Tibial artery (tissue), 4 donors: Measurements from ENCODE around the gene DNAJC3.

Experiments used
- DNase-seq, 2 donors: peaks; one replicate each; pipeline ENCODE4 v3.0.0-alpha.2; 2019
- H3K27ac ChIP-seq, 2 donors: fragments of 200-600 bp; sonication (generic) in 1 of 2; 1 replicate in 1 of 2; 2 replicates in 1 of 2; pipeline ENCODE4 v1.5.1; 2018 to 2019; ENCODE audit warnings: mild to moderate bottlenecking in 1 of 2
- H3K27me3 ChIP-seq, 2 donors: fragments of 200-600 bp; sonication (generic) in 1 of 2; one replicate each; pipeline versions ENCODE4 v1.5.1 to v1.6.0; 2016 to 2019
- H3K36me3 ChIP-seq, 3 donors: fragments of 200-600 bp; sonication (generic) in 2 of 3; one replicate each; pipeline ENCODE4 v1.5.1; 2016 to 2019; ENCODE audit warnings: mild to moderate bottlenecking in 2 of 3
- H3K4me1 ChIP-seq, 4 donors: fragments of 200-600 bp; sonication (generic) in 2 of 4; 1 replicate in 3 of 4; 2 replicates in 1 of 4; pipeline ENCODE4 v1.5.1; 2016 to 2019
- H3K4me3 ChIP-seq, 2 donors: fragments of 200-600 bp; sonication (generic) in 1 of 2; 1 replicate in 1 of 2; 2 replicates in 1 of 2; pipeline ENCODE4 v1.5.1; 2018 to 2019; ENCODE audit warnings: mild to moderate bottlenecking in 2 of 2
- H3K9me3 ChIP-seq, 3 donors: fragments of 200-600 bp; sonication (generic) in 1 of 3; one replicate each; pipeline ENCODE4 v1.5.1; 2016 to 2019
- CTCF ChIP-seq, 2 experiments: fragments of 200-600 bp in 1 of 2; fragments of 450-650 bp in 1 of 2; IDR thresholded peaks; one replicate each; pipeline ENCODE4 v1.5.1; 2017 to 2019; ENCODE audit warnings: antibody characterized with exemption in 2 of 2, mild to moderate bottlenecking in 1 of 2, moderate library complexity in 1 of 2
- intact Hi-C: fragments of 100-400 bp; cut with DNase I; formaldehyde crosslinking; loops from one replicate; pipeline ENCODE4 v1.15.0; 2023; ENCODE audit warnings: low total_unique reads

DNAJC3 gene

DNA sequence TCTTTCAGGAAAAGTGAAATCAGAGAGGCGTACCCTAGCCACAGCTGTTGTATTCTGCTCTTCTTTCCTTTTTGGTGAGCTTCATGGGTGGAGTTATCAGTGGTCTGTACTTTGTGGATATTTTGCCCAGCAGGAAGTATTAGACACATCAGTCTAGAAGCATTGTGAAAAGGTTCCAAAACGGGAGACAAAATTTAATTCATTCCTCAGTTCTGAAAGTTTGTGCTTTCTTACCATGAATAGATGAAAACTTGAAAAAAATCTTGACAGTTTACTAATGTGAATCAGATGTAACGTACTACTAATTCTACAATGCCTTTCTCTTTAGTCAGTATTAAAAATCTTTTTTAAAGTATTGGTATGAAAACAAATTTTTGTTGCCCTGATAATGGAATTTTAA lies 116.8 kb downstream of the DNAJC3 start:
- intact Hi-C loops, result no loop called here
- no peak for DNase-seq
- Histone ChIP-seq H3K9me3 (no peaks in the 10 kb centered on the region), H3K36me3 (peaks cover 39 to 69% (median 46%) of the 10 kb centered on the region in 3 donors), H3K4me3 (no peak overlapping the region), H3K27ac (no peak overlapping the region), H3K4me1 (no peaks in the 10 kb centered on the region), H3K27me3 (no peaks in the 10 kb centered on the region)
- no peak for TF ChIP-seq CTCF (IDR thresholded peaks at IDR 0.05)

DNA sequence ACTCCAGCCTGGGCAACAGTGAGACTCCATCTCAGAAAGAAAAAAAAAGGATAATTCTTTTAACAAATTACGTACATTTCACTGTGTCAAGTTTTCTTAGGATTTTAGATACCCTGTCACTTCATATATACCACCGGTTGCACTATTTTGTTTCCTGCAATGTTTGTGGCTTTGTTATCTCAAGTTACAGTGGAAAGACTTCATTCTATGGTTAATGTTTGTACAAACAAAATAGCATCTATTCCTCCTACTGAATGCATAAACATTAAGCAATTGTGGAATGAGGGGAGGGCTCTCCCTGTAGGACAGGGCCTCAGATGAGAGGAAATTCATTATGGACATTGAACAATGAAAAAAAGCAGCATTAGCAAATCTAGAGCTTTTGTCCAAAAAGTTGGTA lies 120.1 kb downstream of the DNAJC3 start:
- Histone ChIP-seq H3K4me3 (no peak overlapping the region), H3K36me3 (peaks cover 10 to 43% (median 19%) of the 10 kb centered on the region in 3 donors), H3K27me3 (no peaks in the 10 kb centered on the region), H3K27ac (no peak overlapping the region), H3K9me3 (no peaks in the 10 kb centered on the region), H3K4me1 (no peaks in the 10 kb centered on the region)
- intact Hi-C loops, result no loop called here
- DNase-seq, result no peak
- TF ChIP-seq CTCF (IDR thresholded peaks at IDR 0.05), result no peak

DNA sequence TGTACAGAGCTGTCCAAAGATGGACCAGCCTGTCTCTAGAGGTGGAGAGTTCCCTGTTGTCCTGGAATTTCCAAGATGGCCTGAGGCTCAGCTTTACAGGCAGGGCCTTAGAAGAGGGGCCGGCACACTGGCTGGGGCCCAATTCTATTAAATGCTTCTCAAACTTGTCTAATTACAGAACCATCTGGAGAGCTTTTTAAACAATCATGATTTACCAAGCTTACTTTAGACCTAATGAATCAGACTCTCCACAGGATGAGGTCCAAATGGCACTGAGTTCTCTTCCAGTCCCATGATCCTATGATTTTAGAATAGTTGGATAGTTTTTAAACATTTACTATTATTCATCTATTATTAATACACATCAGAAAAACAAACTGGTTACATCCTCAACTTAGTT lies 123.5 kb downstream of the DNAJC3 start:
- Histone ChIP-seq H3K4me1 (no peaks in the 10 kb centered on the region), H3K36me3 (peaks cover 0 to 17% (median 4%) of the 10 kb centered on the region in 3 donors), H3K4me3 (no peak overlapping the region), H3K9me3 (peaks cover 0 to 2% (median 0%) of the 10 kb centered on the region in 3 donors), H3K27ac (no peak overlapping the region), H3K27me3 (no peaks in the 10 kb centered on the region)
- TF ChIP-seq CTCF (IDR thresholded peaks at IDR 0.05), result no peak
- DNase-seq, result no peak
- intact Hi-C loops, result no loop called here

- H3K27ac ChIP-seq, result no peak overlapping the region
- peaks cover 0 to 13% (median 4%) of the 10 kb centered on the region in 3 donors for H3K36me3 ChIP-seq
- peaks cover 0 to 14% (median 7%) of the 10 kb centered on the region in 3 donors for H3K9me3 ChIP-seq
- no peaks in the 10 kb centered on the region for H3K4me1 ChIP-seq
- no peak for TF ChIP-seq CTCF (IDR thresholded peaks at IDR 0.05)
- H3K27me3 ChIP-seq, result no peaks in the 10 kb centered on the region
- intact Hi-C loops, result no loop called here
- no peak for DNase-seq
- no peak overlapping the region for H3K4me3 ChIP-seq
These were observed 124.9 kb downstream of the DNAJC3 start for GRCh38 chr13:95801825-95802224.

GRCh38 chr13:95805921-95806320 lies 129.0 kb downstream of the DNAJC3 start:
- H3K4me3 ChIP-seq, result no peak overlapping the region
- H3K9me3 ChIP-seq, result peaks cover 4 to 29% (median 11%) of the 10 kb centered on the region in 3 donors
- intact Hi-C loops, result no loop called here
- peaks cover 9 to 20% (median 15%) of the 10 kb centered on the region in 3 donors for H3K36me3 ChIP-seq
- H3K4me1 ChIP-seq, result no peaks in the 10 kb centered on the region
- no peak overlapping the region for H3K27ac ChIP-seq
- H3K27me3 ChIP-seq, result no peaks in the 10 kb centered on the region
- no peak for TF ChIP-seq CTCF (IDR thresholded peaks at IDR 0.05)
- DNase-seq, result no peak

DNA sequence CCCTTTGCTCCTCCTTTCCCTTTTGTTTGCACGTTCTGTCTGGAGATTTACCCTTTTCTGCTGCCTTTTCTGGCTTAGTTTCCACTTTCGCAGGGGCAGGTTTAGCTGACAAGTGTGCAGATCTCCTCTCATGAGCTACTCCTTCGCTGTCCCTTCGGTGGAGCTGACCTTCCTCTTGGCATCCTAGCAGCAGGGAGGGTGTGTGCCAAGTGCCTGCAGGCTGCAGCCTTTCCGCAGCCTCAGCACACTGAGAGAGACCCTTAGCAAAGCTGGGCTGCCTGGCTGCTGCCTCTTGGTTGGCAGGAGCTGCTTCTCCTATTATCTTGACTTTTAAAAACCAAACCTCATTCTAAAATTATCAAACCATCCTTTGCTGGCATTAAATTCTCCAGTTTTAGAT lies 132.5 kb downstream of the DNAJC3 start:
- DNase-seq, result no peak
- TF ChIP-seq CTCF (IDR thresholded peaks at IDR 0.05), result no peak
- H3K4me3 ChIP-seq, result no peak overlapping the region
- H3K27ac ChIP-seq, result no peak overlapping the region
- peaks cover 27 to 46% (median 41%) of the 10 kb centered on the region in 3 donors for H3K36me3 ChIP-seq
- H3K27me3 ChIP-seq, result no peaks in the 10 kb centered on the region
- intact Hi-C loops, result no loop called here
- peaks cover 4 to 50% (median 22%) of the 10 kb centered on the region in 3 donors for H3K9me3 ChIP-seq
- no peaks in the 10 kb centered on the region for H3K4me1 ChIP-seq
